ENCODE measurements around the gene HVCN1.
"Not testable (repeated sequence)": the region's sequence is repeated elsewhere in the genome, so short reads cannot be mapped to it uniquely, and the experiment has no call there.

HVCN1 gene

GRCh38 chr12:110688446-110689280, at the start of gene HVCN1:
TSS of gene HVCN1 (minus strand) at chr12:110689115. CDS start at chr12:110683245, 5,870 bp downstream.
- Histone ChIP-seq H3K4me3 (ENCODE audit: low read depth, low read length) (peak within 1 kb of the TSS; percentile 79), H3K4me1 (ENCODE audit: control insufficient read depth, insufficient read depth, low read length) (peaks cover 19% of the 10 kb centered on the region), H3K9me3 (ENCODE audit: control insufficient read depth, insufficient read depth, low read depth, low read length) (peaks cover 4% of the 10 kb centered on the region; the same call in 1 of the 2 replicates), H3K9ac (ENCODE audit: low read length) (peak within 1 kb of the TSS; percentile 71), H3K27me3 (ENCODE audit: control insufficient read depth, insufficient read depth, low read length) (peaks cover 21% of the 10 kb centered on the region), H3K27ac (ENCODE audit: low read depth, low read length) (peak within 1 kb of the TSS; percentile 58; the same call in 1 of the 2 replicates), H3K36me3 (ENCODE audit: control insufficient read depth, insufficient read depth, low read length) (no peaks in the 10 kb centered on the region)

- Histone ChIP-seq H3K27me3 (ENCODE audit: control insufficient read depth, insufficient read depth, low read length) (no peaks in the 10 kb centered on the region), H3K9me3 (ENCODE audit: control insufficient read depth, insufficient read depth, low read depth, low read length) (no peaks in the 10 kb centered on the region), H3K36me3 (ENCODE audit: control insufficient read depth, insufficient read depth, low read length) (peaks cover 40% of the 10 kb centered on the region), H3K4me1 (ENCODE audit: control insufficient read depth, insufficient read depth, low read length) (peaks cover 20% of the 10 kb centered on the region), H3K9ac (ENCODE audit: low read length) (no peak overlapping the region), H3K4me3 (ENCODE audit: low read depth, low read length) (no peak overlapping the region), H3K27ac (ENCODE audit: low read depth, low read length) (no peak overlapping the region)
Measured at GRCh38 chr12:110737532-110737931, 48.6 kb upstream of the HVCN1 start.

GRCh38 chr12:110737016-110737415, 48.1 kb upstream of the HVCN1 start:
- not testable (repeated sequence) for H3K9me3 ChIP-seq (ENCODE audit: control insufficient read depth, insufficient read depth, low read depth, low read length); H3K27ac ChIP-seq (ENCODE audit: low read depth, low read length); H3K27me3 ChIP-seq (ENCODE audit: control insufficient read depth, insufficient read depth, low read length); H3K9ac ChIP-seq (ENCODE audit: low read length); H3K4me3 ChIP-seq (ENCODE audit: low read depth, low read length)
- H3K36me3 ChIP-seq (ENCODE audit: control insufficient read depth, insufficient read depth, low read length), result peaks cover 45% of the 10 kb centered on the region
- peaks cover 20% of the 10 kb centered on the region for H3K4me1 ChIP-seq (ENCODE audit: control insufficient read depth, insufficient read depth, low read length)

- no peaks in the 10 kb centered on the region for H3K27me3 ChIP-seq (ENCODE audit: control insufficient read depth, insufficient read depth, low read length)
- H3K9me3 ChIP-seq (ENCODE audit: control insufficient read depth, insufficient read depth, low read depth, low read length), result no peaks in the 10 kb centered on the region
- no peak overlapping the region for H3K27ac ChIP-seq (ENCODE audit: low read depth, low read length)
- peaks cover 76% of the 10 kb centered on the region for H3K36me3 ChIP-seq (ENCODE audit: control insufficient read depth, insufficient read depth, low read length)
- H3K4me3 ChIP-seq (ENCODE audit: low read depth, low read length), result no peak overlapping the region
- H3K4me1 ChIP-seq (ENCODE audit: control insufficient read depth, insufficient read depth, low read length), result peaks cover 14% of the 10 kb centered on the region
- no peak overlapping the region for H3K9ac ChIP-seq (ENCODE audit: low read length)
Measured at GRCh38 chr12:110733900-110734299, 45.0 kb upstream of the HVCN1 start.

- Histone ChIP-seq H3K4me3 (ENCODE audit: low read depth, low read length) (no peak overlapping the region), H3K27ac (ENCODE audit: low read depth, low read length) (no peak overlapping the region), H3K4me1 (ENCODE audit: control insufficient read depth, insufficient read depth, low read length) (peaks cover 7% of the 10 kb centered on the region), H3K27me3 (ENCODE audit: control insufficient read depth, insufficient read depth, low read length) (no peaks in the 10 kb centered on the region), H3K9ac (ENCODE audit: low read length) (no peak overlapping the region), H3K9me3 (ENCODE audit: control insufficient read depth, insufficient read depth, low read depth, low read length) (no peaks in the 10 kb centered on the region), H3K36me3 (ENCODE audit: control insufficient read depth, insufficient read depth, low read length) (peaks cover 80% of the 10 kb centered on the region)
Measured at GRCh38 chr12:110733089-110733715, 44.3 kb upstream of the HVCN1 start.

- H3K27me3 ChIP-seq (ENCODE audit: control insufficient read depth, insufficient read depth, low read length), result no peaks in the 10 kb centered on the region
- no peak overlapping the region for H3K27ac ChIP-seq (ENCODE audit: low read depth, low read length)
- H3K9ac ChIP-seq (ENCODE audit: low read length), result no peak overlapping the region
- peaks cover under 1% of the 10 kb centered on the region for H3K4me1 ChIP-seq (ENCODE audit: control insufficient read depth, insufficient read depth, low read length)
- H3K36me3 ChIP-seq (ENCODE audit: control insufficient read depth, insufficient read depth, low read length), result peaks cover 80% of the 10 kb centered on the region
- H3K4me3 ChIP-seq (ENCODE audit: low read depth, low read length), result no peak overlapping the region
- no peaks in the 10 kb centered on the region for H3K9me3 ChIP-seq (ENCODE audit: control insufficient read depth, insufficient read depth, low read depth, low read length)
Measured at GRCh38 chr12:110732572-110732971, 43.7 kb upstream of the HVCN1 start.

- Histone ChIP-seq H3K27me3 (ENCODE audit: control insufficient read depth, insufficient read depth, low read length) (no peaks in the 10 kb centered on the region), H3K4me1 (ENCODE audit: control insufficient read depth, insufficient read depth, low read length) (peaks cover 10% of the 10 kb centered on the region), H3K36me3 (ENCODE audit: control insufficient read depth, insufficient read depth, low read length) (peaks cover 90% of the 10 kb centered on the region), H3K9me3 (ENCODE audit: control insufficient read depth, insufficient read depth, low read depth, low read length) (no peaks in the 10 kb centered on the region), H3K4me3 (ENCODE audit: low read depth, low read length) (no peak overlapping the region), H3K27ac (ENCODE audit: low read depth, low read length) (no peak overlapping the region), H3K9ac (ENCODE audit: low read length) (no peak overlapping the region)
Measured at GRCh38 chr12:110731479-110731878, 42.6 kb upstream of the HVCN1 start.

- H3K4me1 ChIP-seq (ENCODE audit: control insufficient read depth, insufficient read depth, low read length), result peaks cover 13% of the 10 kb centered on the region
- no peak overlapping the region for H3K4me3 ChIP-seq (ENCODE audit: low read depth, low read length)
- H3K36me3 ChIP-seq (ENCODE audit: control insufficient read depth, insufficient read depth, low read length), result peaks cover 94% of the 10 kb centered on the region
- H3K9ac ChIP-seq (ENCODE audit: low read length), result no peak overlapping the region
- no peaks in the 10 kb centered on the region for H3K27me3 ChIP-seq (ENCODE audit: control insufficient read depth, insufficient read depth, low read length)
- no peaks in the 10 kb centered on the region for H3K9me3 ChIP-seq (ENCODE audit: control insufficient read depth, insufficient read depth, low read depth, low read length)
- no peak overlapping the region for H3K27ac ChIP-seq (ENCODE audit: low read depth, low read length)
Measured at GRCh38 chr12:110728628-110729027, 39.7 kb upstream of the HVCN1 start.

GRCh38 chr12:110726708-110727369, 37.9 kb upstream of the HVCN1 start:
- peaks cover 13% of the 10 kb centered on the region for H3K4me1 ChIP-seq (ENCODE audit: control insufficient read depth, insufficient read depth, low read length)
- peaks cover 94% of the 10 kb centered on the region for H3K36me3 ChIP-seq (ENCODE audit: control insufficient read depth, insufficient read depth, low read length)
- no peak overlapping the region for H3K9ac ChIP-seq (ENCODE audit: low read length)
- no peaks in the 10 kb centered on the region for H3K27me3 ChIP-seq (ENCODE audit: control insufficient read depth, insufficient read depth, low read length)
- H3K9me3 ChIP-seq (ENCODE audit: control insufficient read depth, insufficient read depth, low read depth, low read length), result no peaks in the 10 kb centered on the region
- H3K27ac ChIP-seq (ENCODE audit: low read depth, low read length), result no peak overlapping the region
- no peak overlapping the region for H3K4me3 ChIP-seq (ENCODE audit: low read depth, low read length)

- H3K4me3 ChIP-seq (ENCODE audit: low read depth, low read length), result no peak overlapping the region
- H3K36me3 ChIP-seq (ENCODE audit: control insufficient read depth, insufficient read depth, low read length), result peaks cover 94% of the 10 kb centered on the region
- H3K9ac ChIP-seq (ENCODE audit: low read length), result no peak overlapping the region
- H3K4me1 ChIP-seq (ENCODE audit: control insufficient read depth, insufficient read depth, low read length), result peaks cover 13% of the 10 kb centered on the region
- no peaks in the 10 kb centered on the region for H3K9me3 ChIP-seq (ENCODE audit: control insufficient read depth, insufficient read depth, low read depth, low read length)
- H3K27ac ChIP-seq (ENCODE audit: low read depth, low read length), result no peak overlapping the region
- no peaks in the 10 kb centered on the region for H3K27me3 ChIP-seq (ENCODE audit: control insufficient read depth, insufficient read depth, low read length)
Measured at GRCh38 chr12:110726028-110726427, 37.1 kb upstream of the HVCN1 start.

GRCh38 chr12:110725267-110725666, 36.4 kb upstream of the HVCN1 start:
- Histone ChIP-seq H3K27me3 (ENCODE audit: control insufficient read depth, insufficient read depth, low read length) (no peaks in the 10 kb centered on the region), H3K4me1 (ENCODE audit: control insufficient read depth, insufficient read depth, low read length) (peaks cover 13% of the 10 kb centered on the region), H3K9me3 (ENCODE audit: control insufficient read depth, insufficient read depth, low read depth, low read length) (no peaks in the 10 kb centered on the region), H3K27ac (ENCODE audit: low read depth, low read length) (no peak overlapping the region), H3K36me3 (ENCODE audit: control insufficient read depth, insufficient read depth, low read length) (peaks cover 94% of the 10 kb centered on the region), H3K4me3 (ENCODE audit: low read depth, low read length) (no peak overlapping the region), H3K9ac (ENCODE audit: low read length) (no peak overlapping the region)
